HEK293 (cell line): ENCODE data around the gene RNF227.
A peak's percentile ranks its signal among the peaks of the same experiment; 100 is the strongest.

ENCODE experiments used
- BCL11A ChIP-seq: fragments of 450-650 bp; formaldehyde crosslinking; IDR thresholded peaks from 2 replicates; pipeline ENCODE4 v1.5.1; 2016; ENCODE audit warnings: low read depth, missing biosample characterization, missing genetic modification characterization
- IKZF3 ChIP-seq: fragments of 450-650 bp; IDR thresholded peaks from 2 replicates; pipeline ENCODE4 v1.5.0; 2018; ENCODE audit warnings: missing biosample characterization, mild to moderate bottlenecking, missing genetic modification characterization, moderate library complexity
- KLF10 ChIP-seq: fragments of 450-650 bp; IDR thresholded peaks from 2 replicates; pipeline ENCODE4 v1.5.1; 2018; ENCODE audit warnings: missing biosample characterization, mild to moderate bottlenecking, missing genetic modification characterization
- KLF8 ChIP-seq: fragments of 450-650 bp; formaldehyde crosslinking; IDR thresholded peaks from 2 replicates; pipeline ENCODE4 v1.5.1; 2016; ENCODE audit warnings: missing biosample characterization, missing genetic modification characterization
- OVOL3 ChIP-seq: fragments of 450-650 bp; formaldehyde crosslinking; IDR thresholded peaks from 2 replicates; pipeline ENCODE4 v1.5.1; 2016; ENCODE audit warnings: missing biosample characterization, missing genetic modification characterization
- SCRT1 ChIP-seq: fragments of 450-650 bp; formaldehyde crosslinking; IDR thresholded peaks from 2 replicates; pipeline ENCODE4 v1.5.1; 2016; ENCODE audit warnings: missing biosample characterization, missing genetic modification characterization, borderline replicate concordance
- SP3 ChIP-seq: fragments of 450-650 bp; formaldehyde crosslinking; IDR thresholded peaks from 2 replicates; pipeline ENCODE4 v1.5.1; 2016; ENCODE audit warnings: missing biosample characterization, missing genetic modification characterization
- ZBTB8A ChIP-seq: fragments of 450-650 bp; formaldehyde crosslinking; IDR thresholded peaks from 2 replicates; pipeline ENCODE4 v1.5.1; 2016; ENCODE audit warnings: missing biosample characterization, missing genetic modification characterization
- ZFHX2 ChIP-seq: fragments of 450-650 bp; formaldehyde crosslinking; conservative IDR thresholded peaks from 2 replicates; pipeline ENCODE4 v1.5.1; 2016; ENCODE audit warnings: missing biosample characterization, missing genetic modification characterization
- ZNF121 ChIP-seq: fragments of 450-650 bp; formaldehyde crosslinking; IDR thresholded peaks from 2 replicates; pipeline ENCODE4 v1.5.1; 2016; ENCODE audit warnings: missing biosample characterization, missing genetic modification characterization
- ZNF155 ChIP-seq: fragments of 450-650 bp; formaldehyde crosslinking; IDR thresholded peaks from 2 replicates; pipeline ENCODE4 v1.5.1; 2016; ENCODE audit warnings: missing biosample characterization, missing genetic modification characterization
- ZNF175 ChIP-seq: fragments of 450-650 bp; formaldehyde crosslinking; IDR thresholded peaks from 2 replicates; pipeline ENCODE4 v1.5.1; 2016; ENCODE audit warnings: missing biosample characterization, missing genetic modification characterization
- ZNF202 ChIP-seq: fragments of 450-650 bp; formaldehyde crosslinking; IDR thresholded peaks from 2 replicates; pipeline ENCODE4 v1.5.1; 2016; ENCODE audit warnings: missing biosample characterization, missing genetic modification characterization, borderline replicate concordance
- ZNF366 ChIP-seq: fragments of 450-650 bp; formaldehyde crosslinking; conservative IDR thresholded peaks from 2 replicates; pipeline ENCODE4 v1.5.1; 2016; ENCODE audit warnings: missing biosample characterization, missing genetic modification characterization
- ZNF426 ChIP-seq: fragments of 450-650 bp; formaldehyde crosslinking; IDR thresholded peaks from 2 replicates; pipeline ENCODE4 v1.5.1; 2017; ENCODE audit warnings: missing biosample characterization, missing genetic modification characterization, mild to moderate bottlenecking, inconsistent platforms, moderate library complexity
- ZNF48 ChIP-seq: fragments of 450-650 bp; formaldehyde crosslinking; IDR thresholded peaks from 2 replicates; pipeline ENCODE4 v1.5.1; 2016; ENCODE audit warnings: missing biosample characterization, missing genetic modification characterization
- ZNF514 ChIP-seq: fragments of 450-650 bp; formaldehyde crosslinking; IDR thresholded peaks from 2 replicates; pipeline ENCODE4 v1.5.1; 2016; ENCODE audit warnings: missing biosample characterization, missing genetic modification characterization
- ZNF600 ChIP-seq: fragments of 450-650 bp; formaldehyde crosslinking; IDR thresholded peaks from 2 replicates; pipeline ENCODE4 v1.5.1; 2016; ENCODE audit warnings: missing biosample characterization, missing genetic modification characterization
- ZNF610 ChIP-seq: fragments of 450-650 bp; formaldehyde crosslinking; IDR thresholded peaks from 2 replicates; pipeline ENCODE4 v1.5.1; 2016; ENCODE audit warnings: missing biosample characterization, missing genetic modification characterization, borderline replicate concordance
- ZNF658 ChIP-seq: fragments of 450-650 bp; formaldehyde crosslinking; IDR thresholded peaks from 2 replicates; pipeline ENCODE4; 2016; ENCODE audit warnings: missing biosample characterization, missing genetic modification characterization
- ZNF747 ChIP-seq: fragments of 450-650 bp; formaldehyde crosslinking; IDR thresholded peaks from 2 replicates; pipeline ENCODE4 v1.5.1; 2016; ENCODE audit warnings: missing biosample characterization, missing genetic modification characterization
- TF ChIP-seq, protein P1 (sequence below): fragments of 450-650 bp; formaldehyde crosslinking; IDR thresholded peaks from 2 replicates; pipeline ENCODE4 v1.5.1; 2016; ENCODE audit warnings: missing biosample characterization, missing genetic modification characterization
- TF ChIP-seq, protein P2 (sequence below): fragments of 450-650 bp; formaldehyde crosslinking; IDR thresholded peaks from 2 replicates; pipeline ENCODE4 v1.5.1; 2016; ENCODE audit warnings: missing biosample characterization, missing genetic modification characterization, borderline replicate concordance
- TF ChIP-seq, protein P3 (sequence below): fragments of 450-650 bp; formaldehyde crosslinking; IDR thresholded peaks from 2 replicates; pipeline ENCODE4 v1.5.1; 2016; ENCODE audit warnings: missing biosample characterization, missing genetic modification characterization
- TF ChIP-seq, protein P4 (sequence below): fragments of 450-650 bp; formaldehyde crosslinking; conservative IDR thresholded peaks from 2 replicates; pipeline ENCODE4 v1.5.1; 2016; ENCODE audit warnings: low read depth, missing biosample characterization, missing genetic modification characterization
- TF ChIP-seq, protein P5 (sequence below): fragments of 450-650 bp; formaldehyde crosslinking; IDR thresholded peaks from 2 replicates; pipeline ENCODE4 v1.5.1; 2016; ENCODE audit warnings: missing biosample characterization, missing genetic modification characterization

The RNF227 gene

DNA sequence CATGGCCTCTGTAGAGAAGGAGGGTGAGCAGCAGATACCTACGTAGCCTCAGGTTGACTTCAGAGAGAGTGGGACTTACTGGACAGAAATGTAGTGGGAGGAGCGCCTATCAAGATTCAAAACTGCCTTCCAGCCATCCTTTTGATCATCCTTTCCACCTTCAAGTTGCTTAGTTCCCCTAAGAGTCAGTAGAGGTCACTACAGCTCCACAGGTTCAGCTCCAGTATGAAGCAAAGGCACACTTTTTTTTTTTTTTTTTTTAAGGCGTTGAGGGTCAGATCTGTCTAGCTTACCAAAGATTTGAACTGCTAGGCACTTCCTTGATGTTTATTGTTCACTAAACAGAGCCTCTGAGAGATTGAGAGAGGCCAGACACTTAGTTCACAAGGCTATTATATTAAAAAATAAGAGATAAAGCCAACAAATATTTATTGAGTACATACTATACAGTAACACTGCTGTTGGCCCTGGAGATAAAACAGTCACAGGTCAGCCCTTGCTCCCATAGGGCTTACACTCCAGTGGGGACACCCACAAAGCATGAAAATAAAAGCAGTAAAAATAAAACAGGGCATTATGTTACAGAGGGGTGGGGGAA is 3.1 kb downstream of the RNF227 start (continued):
- TF ChIP-seq ZNF610 (tag by site-specific recombination) (no peak), OVOL3 (tag by site-specific recombination) (no peak), ZNF514 (tag by site-specific recombination) (no peak), ZNF747 (no peak), ZNF426 (tag by site-specific recombination) (no peak), ZNF366 (tag by site-specific recombination) (peak; percentile 77), ZNF155 (tag by site-specific recombination) (no peak), ZFHX2 (tag by site-specific recombination) (peak; percentile 60), ZNF48 (tag by site-specific recombination) (no peak), ZNF175 (tag by site-specific recombination) (no peak), BCL11A (tag by site-specific recombination) (no peak), IKZF3 (tag by site-specific recombination) (no peak), ZNF202 (tag by site-specific recombination) (no peak), ZNF600 (tag by site-specific recombination) (no peak), KLF10 (no peak), ZNF658 (tag by site-specific recombination) (no peak), SCRT1 (tag by site-specific recombination) (no peak), SP3 (tag by site-specific recombination) (no peak), KLF8 (tag by site-specific recombination) (peak; percentile 48; the same call in 1 of the 2 replicates), ZBTB8A (tag by site-specific recombination) (0 out of 2 replicates have a peak, but pooled peaks have one; percentile 43), ZNF121 (no peak)
- TF ChIP-seq, protein P1, sequence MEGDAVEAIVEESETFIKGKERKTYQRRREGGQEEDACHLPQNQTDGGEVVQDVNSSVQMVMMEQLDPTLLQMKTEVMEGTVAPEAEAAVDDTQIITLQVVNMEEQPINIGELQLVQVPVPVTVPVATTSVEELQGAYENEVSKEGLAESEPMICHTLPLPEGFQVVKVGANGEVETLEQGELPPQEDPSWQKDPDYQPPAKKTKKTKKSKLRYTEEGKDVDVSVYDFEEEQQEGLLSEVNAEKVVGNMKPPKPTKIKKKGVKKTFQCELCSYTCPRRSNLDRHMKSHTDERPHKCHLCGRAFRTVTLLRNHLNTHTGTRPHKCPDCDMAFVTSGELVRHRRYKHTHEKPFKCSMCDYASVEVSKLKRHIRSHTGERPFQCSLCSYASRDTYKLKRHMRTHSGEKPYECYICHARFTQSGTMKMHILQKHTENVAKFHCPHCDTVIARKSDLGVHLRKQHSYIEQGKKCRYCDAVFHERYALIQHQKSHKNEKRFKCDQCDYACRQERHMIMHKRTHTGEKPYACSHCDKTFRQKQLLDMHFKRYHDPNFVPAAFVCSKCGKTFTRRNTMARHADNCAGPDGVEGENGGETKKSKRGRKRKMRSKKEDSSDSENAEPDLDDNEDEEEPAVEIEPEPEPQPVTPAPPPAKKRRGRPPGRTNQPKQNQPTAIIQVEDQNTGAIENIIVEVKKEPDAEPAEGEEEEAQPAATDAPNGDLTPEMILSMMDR (tag by site-specific recombination): peak; percentile 84
- TF ChIP-seq, protein P2, sequence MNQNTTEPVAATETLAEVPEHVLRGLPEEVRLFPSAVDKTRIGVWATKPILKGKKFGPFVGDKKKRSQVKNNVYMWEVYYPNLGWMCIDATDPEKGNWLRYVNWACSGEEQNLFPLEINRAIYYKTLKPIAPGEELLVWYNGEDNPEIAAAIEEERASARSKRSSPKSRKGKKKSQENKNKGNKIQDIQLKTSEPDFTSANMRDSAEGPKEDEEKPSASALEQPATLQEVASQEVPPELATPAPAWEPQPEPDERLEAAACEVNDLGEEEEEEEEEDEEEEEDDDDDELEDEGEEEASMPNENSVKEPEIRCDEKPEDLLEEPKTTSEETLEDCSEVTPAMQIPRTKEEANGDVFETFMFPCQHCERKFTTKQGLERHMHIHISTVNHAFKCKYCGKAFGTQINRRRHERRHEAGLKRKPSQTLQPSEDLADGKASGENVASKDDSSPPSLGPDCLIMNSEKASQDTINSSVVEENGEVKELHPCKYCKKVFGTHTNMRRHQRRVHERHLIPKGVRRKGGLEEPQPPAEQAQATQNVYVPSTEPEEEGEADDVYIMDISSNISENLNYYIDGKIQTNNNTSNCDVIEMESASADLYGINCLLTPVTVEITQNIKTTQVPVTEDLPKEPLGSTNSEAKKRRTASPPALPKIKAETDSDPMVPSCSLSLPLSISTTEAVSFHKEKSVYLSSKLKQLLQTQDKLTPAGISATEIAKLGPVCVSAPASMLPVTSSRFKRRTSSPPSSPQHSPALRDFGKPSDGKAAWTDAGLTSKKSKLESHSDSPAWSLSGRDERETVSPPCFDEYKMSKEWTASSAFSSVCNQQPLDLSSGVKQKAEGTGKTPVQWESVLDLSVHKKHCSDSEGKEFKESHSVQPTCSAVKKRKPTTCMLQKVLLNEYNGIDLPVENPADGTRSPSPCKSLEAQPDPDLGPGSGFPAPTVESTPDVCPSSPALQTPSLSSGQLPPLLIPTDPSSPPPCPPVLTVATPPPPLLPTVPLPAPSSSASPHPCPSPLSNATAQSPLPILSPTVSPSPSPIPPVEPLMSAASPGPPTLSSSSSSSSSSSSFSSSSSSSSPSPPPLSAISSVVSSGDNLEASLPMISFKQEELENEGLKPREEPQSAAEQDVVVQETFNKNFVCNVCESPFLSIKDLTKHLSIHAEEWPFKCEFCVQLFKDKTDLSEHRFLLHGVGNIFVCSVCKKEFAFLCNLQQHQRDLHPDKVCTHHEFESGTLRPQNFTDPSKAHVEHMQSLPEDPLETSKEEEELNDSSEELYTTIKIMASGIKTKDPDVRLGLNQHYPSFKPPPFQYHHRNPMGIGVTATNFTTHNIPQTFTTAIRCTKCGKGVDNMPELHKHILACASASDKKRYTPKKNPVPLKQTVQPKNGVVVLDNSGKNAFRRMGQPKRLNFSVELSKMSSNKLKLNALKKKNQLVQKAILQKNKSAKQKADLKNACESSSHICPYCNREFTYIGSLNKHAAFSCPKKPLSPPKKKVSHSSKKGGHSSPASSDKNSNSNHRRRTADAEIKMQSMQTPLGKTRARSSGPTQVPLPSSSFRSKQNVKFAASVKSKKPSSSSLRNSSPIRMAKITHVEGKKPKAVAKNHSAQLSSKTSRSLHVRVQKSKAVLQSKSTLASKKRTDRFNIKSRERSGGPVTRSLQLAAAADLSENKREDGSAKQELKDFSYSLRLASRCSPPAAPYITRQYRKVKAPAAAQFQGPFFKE (tag by site-specific recombination): no peak
- TF ChIP-seq, protein P3, sequence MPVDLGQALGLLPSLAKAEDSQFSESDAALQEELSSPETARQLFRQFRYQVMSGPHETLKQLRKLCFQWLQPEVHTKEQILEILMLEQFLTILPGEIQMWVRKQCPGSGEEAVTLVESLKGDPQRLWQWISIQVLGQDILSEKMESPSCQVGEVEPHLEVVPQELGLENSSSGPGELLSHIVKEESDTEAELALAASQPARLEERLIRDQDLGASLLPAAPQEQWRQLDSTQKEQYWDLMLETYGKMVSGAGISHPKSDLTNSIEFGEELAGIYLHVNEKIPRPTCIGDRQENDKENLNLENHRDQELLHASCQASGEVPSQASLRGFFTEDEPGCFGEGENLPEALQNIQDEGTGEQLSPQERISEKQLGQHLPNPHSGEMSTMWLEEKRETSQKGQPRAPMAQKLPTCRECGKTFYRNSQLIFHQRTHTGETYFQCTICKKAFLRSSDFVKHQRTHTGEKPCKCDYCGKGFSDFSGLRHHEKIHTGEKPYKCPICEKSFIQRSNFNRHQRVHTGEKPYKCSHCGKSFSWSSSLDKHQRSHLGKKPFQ: no peak
- TF ChIP-seq, protein P4, sequence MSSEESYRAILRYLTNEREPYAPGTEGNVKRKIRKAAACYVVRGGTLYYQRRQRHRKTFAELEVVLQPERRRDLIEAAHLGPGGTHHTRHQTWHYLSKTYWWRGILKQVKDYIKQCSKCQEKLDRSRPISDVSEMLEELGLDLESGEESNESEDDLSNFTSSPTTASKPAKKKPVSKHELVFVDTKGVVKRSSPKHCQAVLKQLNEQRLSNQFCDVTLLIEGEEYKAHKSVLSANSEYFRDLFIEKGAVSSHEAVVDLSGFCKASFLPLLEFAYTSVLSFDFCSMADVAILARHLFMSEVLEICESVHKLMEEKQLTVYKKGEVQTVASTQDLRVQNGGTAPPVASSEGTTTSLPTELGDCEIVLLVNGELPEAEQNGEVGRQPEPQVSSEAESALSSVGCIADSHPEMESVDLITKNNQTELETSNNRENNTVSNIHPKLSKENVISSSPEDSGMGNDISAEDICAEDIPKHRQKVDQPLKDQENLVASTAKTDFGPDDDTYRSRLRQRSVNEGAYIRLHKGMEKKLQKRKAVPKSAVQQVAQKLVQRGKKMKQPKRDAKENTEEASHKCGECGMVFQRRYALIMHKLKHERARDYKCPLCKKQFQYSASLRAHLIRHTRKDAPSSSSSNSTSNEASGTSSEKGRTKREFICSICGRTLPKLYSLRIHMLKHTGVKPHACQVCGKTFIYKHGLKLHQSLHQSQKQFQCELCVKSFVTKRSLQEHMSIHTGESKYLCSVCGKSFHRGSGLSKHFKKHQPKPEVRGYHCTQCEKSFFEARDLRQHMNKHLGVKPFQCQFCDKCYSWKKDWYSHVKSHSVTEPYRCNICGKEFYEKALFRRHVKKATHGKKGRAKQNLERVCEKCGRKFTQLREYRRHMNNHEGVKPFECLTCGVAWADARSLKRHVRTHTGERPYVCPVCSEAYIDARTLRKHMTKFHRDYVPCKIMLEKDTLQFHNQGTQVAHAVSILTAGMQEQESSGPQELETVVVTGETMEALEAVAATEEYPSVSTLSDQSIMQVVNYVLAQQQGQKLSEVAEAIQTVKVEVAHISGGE (tag by site-specific recombination): no peak
- TF ChIP-seq, protein P5, sequence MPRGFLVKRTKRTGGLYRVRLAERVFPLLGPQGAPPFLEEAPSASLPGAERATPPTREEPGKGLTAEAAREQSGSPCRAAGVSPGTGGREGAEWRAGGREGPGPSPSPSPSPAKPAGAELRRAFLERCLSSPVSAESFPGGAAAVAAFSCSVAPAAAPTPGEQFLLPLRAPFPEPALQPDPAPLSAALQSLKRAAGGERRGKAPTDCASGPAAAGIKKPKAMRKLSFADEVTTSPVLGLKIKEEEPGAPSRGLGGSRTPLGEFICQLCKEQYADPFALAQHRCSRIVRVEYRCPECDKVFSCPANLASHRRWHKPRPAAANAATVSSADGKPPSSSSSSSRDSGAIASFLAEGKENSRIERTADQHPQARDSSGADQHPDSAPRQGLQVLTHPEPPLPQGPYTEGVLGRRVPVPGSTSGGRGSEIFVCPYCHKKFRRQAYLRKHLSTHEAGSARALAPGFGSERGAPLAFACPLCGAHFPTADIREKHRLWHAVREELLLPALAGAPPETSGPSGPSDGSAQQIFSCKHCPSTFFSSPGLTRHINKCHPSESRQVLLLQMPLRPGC (tag by site-specific recombination): no peak
